ENCODE data around the gene BATF3.
"Not testable (repeated sequence)": the region's sequence is repeated elsewhere in the genome, so short reads cannot be mapped to it uniquely, and the experiment has no call there.

Gene BATF3

DNA sequence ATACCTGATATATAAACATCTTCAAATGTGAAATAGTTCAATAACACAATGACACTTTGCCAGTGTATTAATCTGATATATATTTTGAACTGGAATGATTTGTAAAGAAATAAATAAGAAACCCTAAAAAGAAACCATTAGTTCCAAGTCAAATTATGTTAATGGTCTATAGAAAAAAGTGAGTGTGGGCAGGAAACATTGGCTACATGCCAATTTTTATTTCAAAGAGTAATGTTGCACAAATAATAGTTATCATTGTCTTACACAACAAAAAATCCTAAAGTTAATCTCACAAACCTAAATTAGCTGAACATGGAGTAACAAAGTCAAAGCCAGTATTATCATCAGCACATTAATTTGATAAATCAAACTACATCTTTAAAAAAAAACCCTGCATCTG lies 37.9 kb upstream of the BATF3 start:
- no peaks in the 10 kb centered on the region for H3K36me3 ChIP-seq
- H3K27me3 ChIP-seq, result no peaks in the 10 kb centered on the region
- H3K4me1 ChIP-seq (ENCODE audit: control insufficient read depth in 1 of 2, insufficient read depth in 1 of 2, low read depth in 1 of 2, low read length in 1 of 2), result no peaks in the 10 kb centered on the region
- H3K27ac ChIP-seq, result no peak overlapping the region
- H3K4me3 ChIP-seq (ENCODE audit: low read depth in 1 of 2, low read length in 1 of 2), result no peak overlapping the region
- no peaks in the 10 kb centered on the region for H3K9me3 ChIP-seq
- TF ChIP-seq, protein P1, sequence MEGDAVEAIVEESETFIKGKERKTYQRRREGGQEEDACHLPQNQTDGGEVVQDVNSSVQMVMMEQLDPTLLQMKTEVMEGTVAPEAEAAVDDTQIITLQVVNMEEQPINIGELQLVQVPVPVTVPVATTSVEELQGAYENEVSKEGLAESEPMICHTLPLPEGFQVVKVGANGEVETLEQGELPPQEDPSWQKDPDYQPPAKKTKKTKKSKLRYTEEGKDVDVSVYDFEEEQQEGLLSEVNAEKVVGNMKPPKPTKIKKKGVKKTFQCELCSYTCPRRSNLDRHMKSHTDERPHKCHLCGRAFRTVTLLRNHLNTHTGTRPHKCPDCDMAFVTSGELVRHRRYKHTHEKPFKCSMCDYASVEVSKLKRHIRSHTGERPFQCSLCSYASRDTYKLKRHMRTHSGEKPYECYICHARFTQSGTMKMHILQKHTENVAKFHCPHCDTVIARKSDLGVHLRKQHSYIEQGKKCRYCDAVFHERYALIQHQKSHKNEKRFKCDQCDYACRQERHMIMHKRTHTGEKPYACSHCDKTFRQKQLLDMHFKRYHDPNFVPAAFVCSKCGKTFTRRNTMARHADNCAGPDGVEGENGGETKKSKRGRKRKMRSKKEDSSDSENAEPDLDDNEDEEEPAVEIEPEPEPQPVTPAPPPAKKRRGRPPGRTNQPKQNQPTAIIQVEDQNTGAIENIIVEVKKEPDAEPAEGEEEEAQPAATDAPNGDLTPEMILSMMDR (IDR thresholded peaks at IDR 0.05), result no peak

DNA sequence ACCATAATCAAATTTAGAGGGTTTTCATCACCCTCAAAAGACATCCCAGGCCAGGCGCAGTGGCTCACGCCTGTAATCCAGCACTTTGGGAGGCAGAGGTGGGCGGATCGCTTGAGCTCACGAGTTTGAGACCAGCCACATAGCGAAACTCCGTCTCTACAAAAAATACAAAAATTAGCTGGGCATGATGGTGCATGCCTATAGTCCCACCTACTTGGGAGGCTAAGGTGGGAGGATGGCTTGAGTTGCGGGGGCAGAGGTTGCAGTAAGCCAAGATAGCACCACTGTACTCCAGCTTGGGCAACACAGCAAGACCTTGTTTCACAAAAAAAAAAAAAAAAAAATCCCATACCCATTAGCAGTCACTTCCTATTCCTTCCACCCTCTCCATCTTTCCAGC lies 33.5 kb upstream of the BATF3 start:
- Histone ChIP-seq H3K4me3 (ENCODE audit: low read depth in 1 of 2, low read length in 1 of 2) (no peak overlapping the region), H3K36me3 (no peaks in the 10 kb centered on the region), H3K27me3 (no peaks in the 10 kb centered on the region), H3K27ac (no peak overlapping the region), H3K4me1 (ENCODE audit: control insufficient read depth in 1 of 2, insufficient read depth in 1 of 2, low read depth in 1 of 2, low read length in 1 of 2) (peaks cover 2 to 3% of the 10 kb centered on the region in 2 experiments), H3K9me3 (no peaks in the 10 kb centered on the region)
- TF ChIP-seq, protein P1 (IDR thresholded peaks at IDR 0.05), result no peak

DNA sequence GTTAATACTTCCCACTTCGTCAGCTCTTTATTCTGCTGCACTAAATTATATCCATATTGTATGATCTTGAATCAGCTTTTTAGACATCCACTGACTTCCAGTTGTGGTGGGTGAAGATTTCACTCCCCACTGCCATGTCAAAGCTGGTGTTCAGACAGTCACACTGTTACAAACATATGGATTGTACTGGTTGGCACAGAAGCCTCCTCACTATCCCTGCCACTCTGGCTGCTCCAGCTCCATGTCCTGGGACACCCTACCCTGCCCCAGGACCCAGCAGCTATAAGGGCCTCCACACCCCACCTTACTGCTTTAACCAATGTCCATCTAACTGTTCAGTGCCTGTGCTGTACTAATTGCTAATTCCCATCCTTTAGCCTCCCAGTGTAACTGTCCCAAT lies 32.0 kb upstream of the BATF3 start:
- no peaks in the 10 kb centered on the region for H3K9me3 ChIP-seq
- H3K27me3 ChIP-seq, result no peaks in the 10 kb centered on the region
- H3K27ac ChIP-seq, result no peak overlapping the region
- peaks cover under 1% of the 10 kb centered on the region for H3K36me3 ChIP-seq
- H3K4me3 ChIP-seq (ENCODE audit: low read depth in 1 of 2, low read length in 1 of 2), result no peak overlapping the region
- peaks cover 5 to 9% of the 10 kb centered on the region in 2 experiments for H3K4me1 ChIP-seq (ENCODE audit: control insufficient read depth in 1 of 2, insufficient read depth in 1 of 2, low read depth in 1 of 2, low read length in 1 of 2)
- TF ChIP-seq, protein P1 (IDR thresholded peaks at IDR 0.05), result no peak

DNA sequence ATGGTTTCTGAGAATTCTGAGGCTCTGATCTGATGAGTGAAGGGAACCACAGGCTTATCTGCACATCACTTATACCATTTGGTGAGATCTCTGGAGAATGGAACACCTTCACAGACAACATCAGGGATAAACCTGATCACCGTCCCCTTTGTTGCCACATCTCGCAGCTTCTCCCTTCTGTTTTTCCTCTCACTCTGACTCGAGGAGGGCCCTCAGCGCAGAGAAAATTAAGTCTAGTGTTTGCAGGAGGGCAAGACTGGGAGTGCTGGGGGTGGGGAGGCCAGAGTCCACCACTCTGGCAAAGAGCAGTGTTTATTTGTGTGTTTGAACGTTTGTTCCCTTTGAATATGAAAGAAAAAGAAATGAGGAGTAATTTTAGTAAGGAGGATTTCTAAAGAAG lies 29.0 kb upstream of the BATF3 start:
- H3K27me3 ChIP-seq, result no peaks in the 10 kb centered on the region
- peaks cover 5% of the 10 kb centered on the region for H3K36me3 ChIP-seq
- no peak overlapping the region for H3K27ac ChIP-seq
- TF ChIP-seq, protein P1 (IDR thresholded peaks at IDR 0.05), result no peak
- no peaks in the 10 kb centered on the region for H3K9me3 ChIP-seq
- no peak overlapping the region for H3K4me3 ChIP-seq (ENCODE audit: low read depth in 1 of 2, low read length in 1 of 2)
- H3K4me1 ChIP-seq (ENCODE audit: control insufficient read depth in 1 of 2, insufficient read depth in 1 of 2, low read depth in 1 of 2, low read length in 1 of 2), result peaks cover 5 to 9% of the 10 kb centered on the region in 2 experiments

DNA sequence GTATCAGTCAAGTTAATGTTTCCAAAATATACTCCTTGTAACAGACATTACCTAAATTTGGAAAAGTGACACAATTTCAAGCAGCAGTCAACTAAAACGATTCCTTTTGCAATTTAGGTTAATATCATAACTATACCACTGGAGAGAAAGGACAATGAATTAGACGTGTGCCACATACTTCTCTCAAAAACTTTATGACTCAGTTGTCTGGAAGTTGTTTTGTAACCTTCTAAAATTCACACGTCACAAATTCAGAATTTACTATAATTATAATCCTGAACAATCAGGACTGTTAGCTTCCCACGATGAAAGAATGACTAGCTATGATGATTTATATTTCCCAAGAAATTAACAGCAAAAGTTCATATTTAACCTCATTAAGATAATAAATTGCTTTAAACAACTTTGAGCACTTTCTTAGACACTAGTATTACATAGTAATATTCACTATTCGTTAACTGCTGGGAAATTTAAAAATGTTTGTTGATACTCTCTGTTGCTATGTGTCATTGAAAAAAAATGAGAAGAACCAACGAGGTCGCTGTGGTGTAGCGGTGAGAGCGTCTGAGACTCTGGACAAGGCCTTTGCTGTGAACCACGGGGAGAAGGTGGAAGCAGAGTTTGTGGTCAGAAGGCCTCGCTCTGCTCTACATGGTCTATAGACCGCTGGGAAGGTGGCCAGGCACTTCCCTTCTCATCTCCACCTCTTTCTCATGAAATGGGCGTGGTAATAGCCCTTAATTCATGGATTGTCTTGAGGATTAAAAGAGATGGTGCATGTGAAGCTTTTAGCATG lies 27.9 kb upstream of the BATF3 start:
- Histone ChIP-seq H3K27me3 (no peaks in the 10 kb centered on the region), H3K4me3 (ENCODE audit: low read depth in 1 of 2, low read length in 1 of 2) (no peak overlapping the region), H3K9me3 (no peaks in the 10 kb centered on the region), H3K36me3 (peaks cover 5% of the 10 kb centered on the region), H3K4me1 (ENCODE audit: control insufficient read depth in 1 of 2, insufficient read depth in 1 of 2, low read depth in 1 of 2, low read length in 1 of 2) (peaks cover 6 to 9% of the 10 kb centered on the region in 2 experiments), H3K27ac (no peak overlapping the region)
- TF ChIP-seq, protein P1 (IDR thresholded peaks at IDR 0.05), result no peak

DNA sequence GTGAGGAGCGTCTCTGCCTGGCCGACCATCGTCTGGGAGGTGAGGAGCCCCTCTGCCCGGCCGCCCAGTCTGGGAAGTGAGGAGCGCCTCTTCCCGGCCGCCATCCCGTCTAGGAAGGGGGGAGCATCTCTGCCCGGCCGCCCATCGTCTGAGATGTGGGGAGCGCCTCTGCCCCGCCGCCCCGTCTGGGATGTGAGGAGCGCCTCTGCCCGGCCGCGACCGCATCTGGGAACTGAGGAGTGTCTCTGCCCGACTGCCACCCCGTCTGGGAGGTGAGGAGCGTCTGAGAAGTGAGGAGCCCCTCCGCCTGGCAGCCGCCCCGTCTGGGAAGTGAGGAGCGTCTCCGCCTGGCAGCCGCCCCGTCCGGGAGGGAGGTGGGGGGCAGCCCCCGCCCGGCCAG lies 25.0 kb upstream of the BATF3 start:
- H3K4me1 ChIP-seq (ENCODE audit: control insufficient read depth in 1 of 2, insufficient read depth in 1 of 2, low read depth in 1 of 2, low read length in 1 of 2), result peaks cover 11 to 13% of the 10 kb centered on the region in 2 experiments
- not testable (repeated sequence) for H3K9me3 ChIP-seq; H3K27ac ChIP-seq; H3K4me3 ChIP-seq (ENCODE audit: low read depth in 1 of 2, low read length in 1 of 2); H3K27me3 ChIP-seq; H3K36me3 ChIP-seq

Measured in neutrophil (primary cell).